CD1c-positive myeloid dendritic cell (primary cell): ENCODE measurements around the gene DNAH7.
"Not testable (repeated sequence)": the region's sequence is repeated elsewhere in the genome, so short reads cannot be mapped to it uniquely, and the experiment has no call there.

ENCODE experiments used
- DNase-seq: peaks from one replicate; pipeline ENCODE4 v3.0.0-alpha.2; 2016; ENCODE audit errors: extremely low spot score

Gene DNAH7

DNA sequence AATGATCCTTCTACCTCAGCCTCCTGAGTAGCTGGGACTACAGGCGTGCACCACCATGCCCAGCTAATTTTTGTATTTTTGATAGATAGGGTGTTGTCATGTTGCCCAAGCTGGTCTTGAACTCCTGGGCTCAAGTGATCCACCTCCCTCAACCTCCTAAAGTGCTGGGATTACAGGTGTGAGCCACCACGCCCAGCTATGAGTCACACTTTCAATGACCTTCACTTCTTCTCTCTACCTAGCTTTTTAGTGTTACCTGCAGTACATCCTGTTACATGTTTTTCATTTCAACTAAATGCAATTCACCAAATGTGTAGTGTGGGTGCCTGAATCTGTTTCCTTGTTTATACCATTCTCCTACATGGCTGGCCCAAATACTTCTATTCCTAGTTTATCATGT lies 347.6 kb downstream of the DNAH7 start:
- no peak for DNase-seq

DNA sequence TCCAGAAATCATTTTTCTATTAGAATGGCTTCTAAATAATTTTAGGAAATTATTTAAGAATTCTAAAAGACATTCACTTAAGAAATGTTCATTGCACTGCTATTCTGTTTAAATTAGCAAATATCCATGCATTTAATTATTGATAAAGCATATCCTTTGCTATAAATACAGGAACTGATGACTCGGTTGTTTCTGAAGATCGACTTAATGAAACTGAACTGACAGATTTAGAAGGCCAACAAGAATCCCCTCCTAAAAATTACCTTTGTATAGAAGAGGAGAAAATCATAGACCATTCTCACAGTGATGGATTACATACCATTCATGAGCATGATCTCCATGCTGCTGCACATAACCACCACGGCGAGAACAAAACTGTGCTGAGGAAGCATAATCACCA lies 352.2 kb downstream of the DNAH7 start:
- no peak for DNase-seq

DNA sequence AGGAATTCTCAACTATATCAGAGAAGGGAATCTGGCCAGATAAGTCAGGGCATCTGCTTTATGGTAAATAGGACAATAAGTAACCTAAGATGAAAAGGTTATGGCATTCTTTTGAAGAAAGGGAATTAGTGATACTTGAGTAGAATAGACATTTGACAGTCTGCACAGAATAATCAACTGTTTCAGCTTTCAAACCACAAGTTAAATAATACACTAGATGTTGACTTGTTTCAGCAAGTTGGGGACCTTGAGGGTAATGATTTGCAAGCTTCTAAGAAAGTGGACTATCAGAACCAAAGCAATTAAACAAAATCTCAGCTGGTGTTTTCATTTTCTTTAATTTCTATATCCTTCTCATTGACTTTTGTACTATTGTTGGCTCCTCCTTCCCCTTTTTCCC lies 357.2 kb downstream of the DNAH7 start:
- DNase-seq: no peak

DNA sequence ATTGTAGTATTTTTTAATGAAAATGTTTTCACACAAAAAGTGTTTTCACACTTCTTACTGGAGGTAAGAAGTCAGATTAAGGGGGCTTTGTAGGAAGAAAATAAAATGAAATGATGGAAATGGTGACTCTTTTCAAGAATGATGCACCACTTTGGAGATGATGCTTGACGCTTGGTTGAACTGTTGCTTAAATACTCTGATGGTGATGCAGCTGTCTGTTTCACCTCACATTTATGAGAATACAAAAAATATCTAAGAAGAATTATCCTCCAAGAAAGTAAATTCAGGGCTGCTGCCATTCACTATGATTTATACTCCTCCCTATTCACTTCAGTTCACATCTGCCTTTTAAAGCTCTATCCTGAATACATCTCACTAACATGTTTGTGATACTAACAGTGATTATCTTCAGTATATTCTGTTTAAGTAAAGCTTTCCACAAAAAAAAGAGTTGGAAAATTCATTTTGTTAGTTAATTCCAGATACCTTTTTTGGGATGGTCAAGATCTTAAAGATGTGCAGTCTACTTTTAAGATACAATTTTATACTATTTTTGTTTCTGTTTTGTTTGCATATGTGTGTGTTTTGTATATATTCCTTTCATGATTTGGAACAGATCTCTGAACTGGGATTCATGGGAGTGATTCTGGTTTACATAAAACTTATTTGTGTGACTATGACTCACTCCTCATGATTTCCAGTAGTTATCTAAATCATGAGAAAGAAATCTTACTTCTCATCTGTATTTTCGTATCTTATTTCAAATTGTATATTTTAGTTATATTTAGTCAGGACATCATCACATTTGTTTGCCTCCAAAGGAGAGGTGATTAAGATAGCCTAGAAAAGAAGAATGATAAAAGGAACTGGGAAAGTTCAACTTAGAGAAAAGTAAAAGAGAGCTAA lies 358.5 kb downstream of the DNAH7 start:
- no peak for DNase-seq

DNA sequence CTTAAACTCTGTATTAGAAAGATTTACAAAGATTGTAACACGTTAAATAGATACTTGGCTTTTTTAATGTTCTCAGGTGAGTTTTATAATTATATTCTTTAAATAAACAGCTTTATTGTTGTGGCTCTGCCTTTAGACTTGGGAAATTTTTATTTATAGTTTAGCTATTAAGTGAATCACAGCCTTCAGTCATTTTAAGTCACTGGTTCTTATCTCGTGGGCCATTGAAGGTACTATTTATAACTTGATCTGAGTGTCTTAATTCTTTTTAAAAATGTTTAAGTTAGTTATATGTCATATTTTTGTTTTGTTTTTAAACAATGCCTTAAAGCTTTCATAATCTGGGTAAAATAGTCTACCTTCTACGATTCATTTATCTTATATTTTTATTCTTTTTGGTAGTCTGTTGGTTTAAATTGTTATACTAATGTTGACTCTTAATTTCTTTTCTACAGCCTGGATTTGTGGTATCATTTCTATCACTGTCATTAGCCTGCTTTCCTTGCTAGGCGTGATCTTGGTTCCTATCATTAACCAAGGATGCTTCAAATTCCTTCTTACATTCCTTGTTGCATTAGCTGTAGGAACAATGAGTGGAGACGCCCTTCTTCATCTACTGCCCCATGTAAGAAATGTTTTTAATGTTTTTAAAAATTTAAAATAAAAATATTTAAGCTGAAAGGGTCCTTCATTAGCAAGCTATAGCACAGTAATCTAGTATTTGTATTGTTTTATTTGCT lies 362.3 kb downstream of the DNAH7 start:
- no peak for DNase-seq

DNA sequence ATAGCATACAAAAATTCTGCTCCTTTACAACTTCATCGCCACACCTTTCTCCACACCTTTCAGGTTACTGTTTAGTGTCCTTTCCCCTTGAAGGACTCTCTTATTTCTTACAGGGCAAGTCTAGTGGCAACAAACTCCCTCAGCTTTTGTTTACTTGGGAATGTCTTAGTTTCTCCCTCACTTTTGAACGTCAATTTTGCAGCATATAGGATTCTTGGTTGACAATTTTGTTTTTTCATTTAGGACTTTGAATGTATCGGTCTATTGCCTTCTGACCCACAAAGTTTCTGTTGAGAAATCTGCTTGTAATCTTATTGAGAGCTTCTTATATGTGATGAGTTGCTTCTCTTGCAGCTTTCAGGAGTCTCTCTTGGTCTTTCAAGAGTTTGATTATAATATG lies 368.2 kb downstream of the DNAH7 start:
- DNase-seq: no peak

DNA sequence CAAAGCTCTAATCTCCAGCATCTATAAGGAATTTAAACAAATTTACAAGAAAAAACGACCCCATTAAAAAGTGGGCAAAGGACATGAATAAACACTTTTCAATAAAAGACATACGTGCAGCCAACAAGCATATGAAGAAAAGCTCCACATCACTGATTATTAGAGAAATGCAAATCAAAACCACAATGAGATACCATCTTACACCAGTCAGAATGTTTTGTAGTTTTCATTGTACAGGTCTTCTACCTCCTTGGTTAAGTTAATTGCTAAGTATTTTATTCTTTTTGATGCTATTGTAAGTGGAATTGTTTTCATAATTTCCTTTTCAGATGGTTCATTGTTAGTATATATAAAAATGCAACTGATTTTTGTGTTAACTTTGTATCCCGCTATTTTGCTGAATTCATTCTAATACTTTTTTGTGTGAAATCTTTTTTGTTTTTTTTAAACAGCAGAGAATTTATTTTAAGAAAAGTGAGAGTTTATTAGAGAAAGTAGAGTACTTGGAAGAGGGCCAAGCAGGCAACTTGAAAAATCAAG lies 370.9 kb downstream of the DNAH7 start:
- DNase-seq: no peak

DNA sequence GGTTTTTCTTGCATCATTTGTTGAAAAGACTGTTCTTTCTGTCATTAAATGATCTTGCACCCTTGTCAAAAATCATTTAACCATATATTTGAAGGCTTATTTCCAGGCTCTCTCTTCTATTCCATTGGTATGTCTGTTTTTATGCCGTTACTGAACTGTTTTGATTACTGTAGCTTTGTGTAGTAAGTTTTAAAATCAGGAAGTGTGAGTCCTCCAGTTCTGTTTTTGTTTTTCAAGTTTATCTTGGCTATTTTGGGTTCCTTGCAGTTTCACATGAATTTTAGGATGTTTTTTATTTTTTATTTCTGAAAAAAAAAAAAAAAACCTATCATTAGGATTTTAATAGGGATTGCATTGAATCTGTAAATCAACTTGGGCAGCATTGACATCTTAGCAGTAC lies 372.6 kb downstream of the DNAH7 start:
- no peak for DNase-seq

DNA sequence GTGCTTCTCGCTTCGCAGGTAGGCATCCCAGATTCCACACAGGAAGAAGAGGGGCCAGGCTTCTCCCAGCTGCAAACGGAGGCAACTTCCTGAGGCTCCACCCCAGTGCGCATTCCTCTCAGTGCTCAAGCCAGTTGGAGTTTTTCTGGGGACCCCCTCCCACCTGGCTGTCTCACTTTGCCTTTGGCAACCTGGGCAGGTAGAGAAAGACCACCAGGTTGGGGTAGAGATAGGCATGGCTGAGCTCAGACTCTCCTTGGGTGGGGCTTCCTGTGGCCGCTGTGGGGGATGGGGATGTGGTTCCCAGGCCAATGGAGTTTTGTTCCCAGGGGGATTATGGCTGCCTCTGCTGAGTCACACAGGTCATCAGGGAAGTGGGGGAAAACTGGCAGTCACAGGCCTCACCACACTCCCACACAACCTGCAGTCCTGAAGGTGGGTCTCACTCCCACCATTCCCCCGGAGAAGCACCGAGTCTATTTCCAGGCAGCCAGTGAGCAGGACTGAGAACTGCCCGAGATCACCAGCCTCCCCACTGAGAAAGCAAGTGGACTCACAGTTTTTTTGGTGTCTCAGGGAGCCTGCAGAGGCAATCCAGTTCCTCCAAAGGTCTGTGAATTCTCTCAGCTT lies 373.5 kb downstream of the DNAH7 start:
- DNase-seq: no peak

DNA sequence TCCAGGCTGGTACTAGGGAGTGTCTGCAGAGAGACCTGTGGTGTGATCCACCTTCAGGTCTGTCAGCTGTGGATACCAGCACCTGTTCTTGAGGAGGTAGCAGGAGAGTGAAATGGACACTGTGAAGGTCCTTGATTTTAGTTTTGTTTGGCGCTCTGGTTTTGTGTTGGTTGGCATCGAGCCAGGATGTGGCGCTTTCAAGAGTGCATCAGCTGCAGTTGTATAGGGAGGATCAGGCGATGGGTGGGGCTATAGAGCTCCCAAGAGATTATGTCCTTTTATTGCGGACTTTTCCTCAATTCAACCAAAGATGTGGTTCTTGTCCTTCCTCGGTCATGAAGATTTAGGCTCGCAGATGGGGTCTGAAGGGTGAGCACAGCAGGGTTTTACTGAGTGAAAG lies 374.1 kb downstream of the DNAH7 start:
- no peak for DNase-seq

DNA sequence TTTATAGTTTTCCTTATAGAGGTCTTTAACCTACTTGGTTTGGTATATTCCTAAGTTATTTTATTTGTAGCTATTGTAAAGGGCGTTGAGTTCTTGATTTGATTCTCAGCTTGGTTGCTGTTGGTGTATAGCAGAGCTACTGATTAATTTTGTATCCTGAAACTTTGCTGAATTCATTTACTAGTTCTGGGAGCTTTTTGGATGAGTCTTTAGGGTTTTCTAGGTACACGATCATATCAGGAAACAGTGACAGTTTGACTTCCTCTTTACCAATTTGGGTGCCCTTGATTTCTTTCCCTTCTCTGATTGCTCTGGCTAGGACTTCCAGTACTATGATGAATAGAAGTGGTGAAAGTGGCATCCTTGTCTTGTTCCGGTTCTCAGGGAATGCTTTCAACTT lies 376.1 kb downstream of the DNAH7 start:
- DNase-seq: not testable (repeated sequence)
